HepG2 (cell line): ENCODE results near the gene UTP3. TPM values are rescaled to one million over a fixed set of nuclear protein-coding genes. Genes with fewer than 3 reads are reported as not detected.

Source experiments
- EP300 ChIP-seq, 3 experiments: sonication (generic) in 1 of 3; formaldehyde crosslinking in 1 of 3; IDR thresholded peaks; 2 replicates each; pipeline versions ENCODE4 v1.5.1 to v1.6.1; 2011 to 2020; ENCODE audit warnings: low read depth in 2 of 3, low read length in 2 of 3, borderline replicate concordance in 1 of 3, improper control_type of control experiment in 1 of 3, mild to moderate bottlenecking in 1 of 3, missing genetic modification reagents in 1 of 3, moderate library complexity in 1 of 3
- FOXA3 ChIP-seq: IDR thresholded peaks from 2 replicates; pipeline ENCODE4 v1.6.1; 2016; ENCODE audit warnings: missing genetic modification reagents, missing compliant biosample characterization
- FOXO1 ChIP-seq: sonication (generic); formaldehyde crosslinking; IDR thresholded peaks from 2 replicates; pipeline ENCODE4 v1.4.0; 2020; ENCODE audit warnings: missing genetic modification reagents
- FOXP4 ChIP-seq: sonication (generic); formaldehyde crosslinking; IDR thresholded peaks from 2 replicates; pipeline ENCODE4 v1.4.0; 2020; ENCODE audit warnings: missing genetic modification reagents
- HIVEP1 ChIP-seq: sonication (generic); formaldehyde crosslinking; IDR thresholded peaks from 2 replicates; pipeline ENCODE4 v1.4.0; 2020; ENCODE audit warnings: mild to moderate bottlenecking, missing genetic modification reagents
- HNF4G ChIP-seq, 2 experiments: sonication (generic) in 1 of 2; formaldehyde crosslinking in 1 of 2; IDR thresholded peaks; 2 replicates each; pipeline versions ENCODE4 v1.4.0 to v1.6.1; 2011 to 2020; ENCODE audit warnings: borderline replicate concordance in 2 of 2, low read depth in 2 of 2, mild to moderate bottlenecking in 2 of 2, low read length in 1 of 2, missing genetic modification reagents in 1 of 2, moderate library complexity in 1 of 2
- MAFF ChIP-seq: IDR thresholded peaks from 2 replicates; pipeline ENCODE4 v1.6.1; 2011; ENCODE audit warnings: low read depth, low read length, improper control_type of control experiment
- NCOA1 ChIP-seq: sonication (generic); formaldehyde crosslinking; IDR thresholded peaks from 2 replicates; pipeline ENCODE4 v1.9.0; 2021; ENCODE audit warnings: missing genetic modification reagents
- RAD51 ChIP-seq: fragments of 450-650 bp; IDR thresholded peaks from 2 replicates; pipeline ENCODE4 v1.6.1; 2016; ENCODE audit warnings: borderline replicate concordance
- TGIF2 ChIP-seq: IDR thresholded peaks from 2 replicates; pipeline ENCODE4 v1.6.1; 2016; ENCODE audit warnings: control low read depth, missing compliant biosample characterization
- ZBTB10 ChIP-seq: sonication (generic); formaldehyde crosslinking; IDR thresholded peaks from 2 replicates; pipeline ENCODE4 v1.4.0; 2020; ENCODE audit warnings: missing genetic modification reagents, borderline replicate concordance
- ZNF546 ChIP-seq: sonication (generic); formaldehyde crosslinking; conservative IDR thresholded peaks from 2 replicates; pipeline ENCODE4 v1.8.1; 2023; ENCODE audit warnings: mild to moderate bottlenecking, missing genetic modification reagents
- ZNF597 ChIP-seq: sonication (generic); formaldehyde crosslinking; IDR thresholded peaks from 2 replicates; pipeline ENCODE4 v1.5.0; 2020; ENCODE audit warnings: missing genetic modification reagents
- ZNF672 ChIP-seq: sonication (generic); formaldehyde crosslinking; IDR thresholded peaks from 2 replicates; pipeline ENCODE4 v1.8.1; 2022; ENCODE audit warnings: missing genetic modification reagents
- polyA plus RNA-seq, 8 experiments: library from polyadenylated mRNA; depleted of rRNA in 3 of 8; stranded (reverse) in 7 of 8; unstranded in 1 of 8; fragments of >200 nt; fragmentation: Illumina TruSeq in 4 of 8; extraction: Trizol in 4 of 8; gene quantifications; 2 replicates each; pipeline versions ENCODE4 v1.2.1 to v1.2.3, GENCODE V29; 2011 to 2016; ENCODE audit warnings: low read depth in 4 of 8, missing spikeins in 1 of 8, mixed read lengths in 1 of 8; ENCODE audit not compliant: insufficient read depth in 1 of 8
- total RNA-seq, 5 experiments: library from RNA; depleted of rRNA; stranded (reverse); fragments of >200 nt; fragmentation: Illumina TruSeq; extraction: Trizol; gene quantifications; 2 replicates each; pipeline ENCODE4 v1.2.3, GENCODE V29; 2016; ENCODE audit warnings: low read depth in 1 of 5
- TF ChIP-seq, protein P1 (sequence below): IDR thresholded peaks from 2 replicates; pipeline ENCODE4 v1.6.1; 2012; ENCODE audit warnings: low read depth, low read length, improper control_type of control experiment
- TF ChIP-seq, protein P2 (sequence below): sonication (generic); formaldehyde crosslinking; IDR thresholded peaks from 2 replicates; pipeline ENCODE4 v1.8.0; 2022; ENCODE audit warnings: low read depth, missing genetic modification reagents

The UTP3 gene
- total and polyA plus RNA-seq, 2 of the 13 experiments (the other 11 are each of a cell fraction or from before 2014, with no cell fraction given), result 6.9 to 19.5 TPM

DNA sequence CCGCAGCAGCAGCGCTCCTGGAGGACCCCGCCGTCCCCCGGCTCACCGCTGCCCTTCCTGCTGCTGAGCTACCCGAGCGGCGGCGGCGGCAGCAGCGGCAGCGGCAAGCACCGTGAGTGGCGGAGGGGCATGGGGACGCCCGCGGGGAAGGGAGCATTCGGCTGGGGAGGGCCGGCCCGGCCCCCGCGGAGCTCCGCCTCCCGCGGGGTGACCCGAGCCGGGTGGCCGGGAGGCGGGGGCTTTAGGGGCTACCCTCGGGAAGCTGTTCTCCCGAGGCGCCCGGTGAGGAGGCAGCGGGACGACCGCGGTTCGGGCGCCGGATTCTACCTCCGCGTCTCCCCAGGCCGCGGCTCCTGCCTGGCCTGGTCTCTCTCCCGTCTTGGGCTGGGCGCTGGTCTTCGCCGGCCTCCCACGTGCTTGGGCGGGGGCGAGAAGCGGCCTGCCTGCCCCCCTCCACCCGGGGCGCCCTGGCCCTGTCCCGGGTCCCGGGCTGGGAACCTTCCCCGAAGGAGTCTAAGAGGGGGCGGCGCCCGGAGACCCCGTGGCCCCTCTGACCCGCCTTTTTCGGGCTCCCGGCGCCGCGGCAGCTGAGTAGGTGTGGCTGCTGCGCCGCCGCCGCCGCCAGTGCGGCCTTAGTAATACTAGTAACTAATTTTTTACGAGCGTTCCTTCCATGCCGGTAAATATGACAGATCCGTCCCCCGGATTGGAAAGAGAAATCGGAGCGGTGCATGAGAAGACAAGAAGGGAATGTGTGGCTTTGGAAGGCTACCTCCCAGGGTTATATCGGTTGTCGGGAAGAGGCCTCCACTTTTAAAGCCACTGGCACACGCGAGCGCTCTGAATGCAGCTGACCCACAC, 17.1 kb downstream of the UTP3 start (continued):
- TF ChIP-seq HNF4G (IDR thresholded peaks at IDR 0.05; ENCODE audit: borderline replicate concordance, low read depth, low read length) (no peak), HNF4G (CRISPR knock-in tag; IDR thresholded peaks at IDR 0.05; ENCODE audit: borderline replicate concordance, low read depth) (0 out of 2 replicates have a peak, but pooled peaks have one; percentile 33), HIVEP1 (0 out of 2 replicates have a peak, but pooled peaks have one; percentile 58), TGIF2 (CRISPR knock-in tag) (no peak), FOXP4 (CRISPR knock-in tag) (peak; percentile 35), MAFF (no peak), RAD51 (no peak), EP300 (IDR thresholded peaks at IDR 0.05; ENCODE audit: low read depth in 2 of 2, low read length in 2 of 2) (no peak), EP300 (CRISPR knock-in tag; IDR thresholded peaks at IDR 0.05; ENCODE audit: borderline replicate concordance) (no peak), ZNF597 (no peak), FOXO1 (CRISPR knock-in tag) (no peak), FOXA3 (CRISPR knock-in tag) (no peak; the same call in 1 of the 2 replicates), ZBTB10 (CRISPR knock-in tag) (no peak; the same call in 1 of the 2 replicates), ZNF672 (CRISPR knock-in tag) (no peak), ZNF546 (CRISPR knock-in tag) (peak; percentile 37), NCOA1 (CRISPR knock-in tag) (no peak)
- TF ChIP-seq, protein P1, sequence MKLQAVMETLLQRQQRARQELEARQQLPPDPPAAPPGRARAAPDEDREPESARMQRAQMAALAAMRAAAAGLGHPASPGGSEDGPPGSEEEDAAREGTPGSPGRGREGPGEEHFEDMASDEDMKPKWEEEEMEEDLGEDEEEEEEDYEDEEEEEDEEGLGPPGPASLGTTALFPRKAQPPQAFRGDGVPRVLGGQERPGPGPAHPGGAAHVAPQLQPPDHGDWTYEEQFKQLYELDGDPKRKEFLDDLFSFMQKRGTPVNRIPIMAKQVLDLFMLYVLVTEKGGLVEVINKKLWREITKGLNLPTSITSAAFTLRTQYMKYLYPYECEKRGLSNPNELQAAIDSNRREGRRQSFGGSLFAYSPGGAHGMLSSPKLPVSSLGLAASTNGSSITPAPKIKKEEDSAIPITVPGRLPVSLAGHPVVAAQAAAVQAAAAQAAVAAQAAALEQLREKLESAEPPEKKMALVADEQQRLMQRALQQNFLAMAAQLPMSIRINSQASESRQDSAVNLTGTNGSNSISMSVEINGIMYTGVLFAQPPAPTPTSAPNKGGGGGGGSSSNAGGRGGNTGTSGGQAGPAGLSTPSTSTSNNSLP, result no peak
- TF ChIP-seq, protein P2, sequence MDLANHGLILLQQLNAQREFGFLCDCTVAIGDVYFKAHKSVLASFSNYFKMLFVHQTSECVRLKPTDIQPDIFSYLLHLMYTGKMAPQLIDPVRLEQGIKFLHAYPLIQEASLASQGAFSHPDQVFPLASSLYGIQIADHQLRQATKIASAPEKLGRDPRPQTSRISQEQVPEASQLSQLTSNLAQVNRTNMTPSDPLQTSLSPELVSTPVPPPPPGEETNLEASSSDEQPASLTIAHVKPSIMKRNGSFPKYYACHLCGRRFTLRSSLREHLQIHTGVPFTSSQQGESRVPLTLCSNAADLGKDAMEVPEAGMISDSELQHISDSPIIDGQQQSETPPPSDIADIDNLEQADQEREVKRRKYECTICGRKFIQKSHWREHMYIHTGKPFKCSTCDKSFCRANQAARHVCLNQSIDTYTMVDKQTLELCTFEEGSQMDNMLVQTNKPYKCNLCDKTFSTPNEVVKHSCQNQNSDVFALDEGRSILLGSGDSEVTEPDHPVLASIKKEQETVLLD (CRISPR knock-in tag), result no peak; the same call in 1 of the 2 replicates
